Right atrium auricular region (tissue), 2 donors: ENCODE measurements around the gene SLC48A1. TPM values are rescaled to one million over a fixed set of nuclear protein-coding genes. Genes with fewer than 3 reads are reported as not detected.

ENCODE experiments used
- DNase-seq: peaks from one replicate; pipeline ENCODE4 v3.0.0-alpha.2; 2019; ENCODE audit warnings: low spot score
- H3K27ac ChIP-seq, 2 donors: fragments of 200-600 bp; sonication (generic); 1 replicate in 1 of 2; 2 replicates in 1 of 2; pipeline ENCODE4 v1.5.1; 2016 to 2019
- H3K27me3 ChIP-seq, 2 donors: fragments of 200-600 bp; sonication (generic); one replicate each; pipeline versions ENCODE4 v1.5.1 to v1.6.0; 2017 to 2019
- H3K36me3 ChIP-seq: fragments of 200-600 bp; sonication (generic); one replicate; pipeline ENCODE4 v1.5.1; 2016
- H3K4me1 ChIP-seq, 2 donors: fragments of 200-600 bp; sonication (generic); one replicate each; pipeline versions ENCODE4 v1.5.1 to v1.6.0; 2017 to 2019
- H3K4me3 ChIP-seq, 2 donors: fragments of 200-600 bp; sonication (generic); 1 replicate in 1 of 2; 2 replicates in 1 of 2; pipeline ENCODE4 v1.5.1; 2017 to 2019; ENCODE audit warnings: mild to moderate bottlenecking in 1 of 2, moderate library complexity in 1 of 2
- H3K9me3 ChIP-seq, 2 donors: fragments of 200-600 bp; sonication (generic); one replicate each; pipeline ENCODE4 v1.5.1; 2019
- total RNA-seq, 2 donors: library from RNA; depleted of rRNA; stranded (reverse); fragments of >200 nt; gene quantifications; one replicate each; pipeline ENCODE4 v1.1.0, GENCODE V29; 2016
- TF ChIP-seq, protein P1 (sequence below), 2 donors: fragments of 200-600 bp; sonication (generic); IDR thresholded peaks; one replicate each; pipeline ENCODE4 v1.5.1; 2019; ENCODE audit warnings: antibody characterized with exemption in 2 of 2

The SLC48A1 gene
- total RNA-seq, 2 donors from 2014 or later = 48.9 to 52.0 TPM

GRCh38 chr12:47794679-47795078 is 21.6 kb downstream of the SLC48A1 start:
- no peak overlapping the region for H3K27ac ChIP-seq
- peaks cover 92% of the 10 kb centered on the region for H3K36me3 ChIP-seq
- no peak overlapping the region for H3K4me3 ChIP-seq
- TF ChIP-seq, protein P1, sequence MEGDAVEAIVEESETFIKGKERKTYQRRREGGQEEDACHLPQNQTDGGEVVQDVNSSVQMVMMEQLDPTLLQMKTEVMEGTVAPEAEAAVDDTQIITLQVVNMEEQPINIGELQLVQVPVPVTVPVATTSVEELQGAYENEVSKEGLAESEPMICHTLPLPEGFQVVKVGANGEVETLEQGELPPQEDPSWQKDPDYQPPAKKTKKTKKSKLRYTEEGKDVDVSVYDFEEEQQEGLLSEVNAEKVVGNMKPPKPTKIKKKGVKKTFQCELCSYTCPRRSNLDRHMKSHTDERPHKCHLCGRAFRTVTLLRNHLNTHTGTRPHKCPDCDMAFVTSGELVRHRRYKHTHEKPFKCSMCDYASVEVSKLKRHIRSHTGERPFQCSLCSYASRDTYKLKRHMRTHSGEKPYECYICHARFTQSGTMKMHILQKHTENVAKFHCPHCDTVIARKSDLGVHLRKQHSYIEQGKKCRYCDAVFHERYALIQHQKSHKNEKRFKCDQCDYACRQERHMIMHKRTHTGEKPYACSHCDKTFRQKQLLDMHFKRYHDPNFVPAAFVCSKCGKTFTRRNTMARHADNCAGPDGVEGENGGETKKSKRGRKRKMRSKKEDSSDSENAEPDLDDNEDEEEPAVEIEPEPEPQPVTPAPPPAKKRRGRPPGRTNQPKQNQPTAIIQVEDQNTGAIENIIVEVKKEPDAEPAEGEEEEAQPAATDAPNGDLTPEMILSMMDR (IDR thresholded peaks at IDR 0.05) = no peak
- no peak for DNase-seq
- H3K4me1 ChIP-seq = peaks cover 0 to 17% of the 10 kb centered on the region in 2 donors
- no peaks in the 10 kb centered on the region for H3K9me3 ChIP-seq
- H3K27me3 ChIP-seq = no peaks in the 10 kb centered on the region

- H3K27me3 ChIP-seq = no peaks in the 10 kb centered on the region
- H3K9me3 ChIP-seq = no peaks in the 10 kb centered on the region
- peaks cover 86% of the 10 kb centered on the region for H3K36me3 ChIP-seq
- H3K4me3 ChIP-seq = no peak overlapping the region
- peaks cover 0 to 23% of the 10 kb centered on the region in 2 donors for H3K4me1 ChIP-seq
- DNase-seq = no peak
- no peak overlapping the region for H3K27ac ChIP-seq
- TF ChIP-seq, protein P1 (IDR thresholded peaks at IDR 0.05) = no peak
Observed at GRCh38 chr12:47795121-47795813, 22.2 kb downstream of the SLC48A1 start.

DNA sequence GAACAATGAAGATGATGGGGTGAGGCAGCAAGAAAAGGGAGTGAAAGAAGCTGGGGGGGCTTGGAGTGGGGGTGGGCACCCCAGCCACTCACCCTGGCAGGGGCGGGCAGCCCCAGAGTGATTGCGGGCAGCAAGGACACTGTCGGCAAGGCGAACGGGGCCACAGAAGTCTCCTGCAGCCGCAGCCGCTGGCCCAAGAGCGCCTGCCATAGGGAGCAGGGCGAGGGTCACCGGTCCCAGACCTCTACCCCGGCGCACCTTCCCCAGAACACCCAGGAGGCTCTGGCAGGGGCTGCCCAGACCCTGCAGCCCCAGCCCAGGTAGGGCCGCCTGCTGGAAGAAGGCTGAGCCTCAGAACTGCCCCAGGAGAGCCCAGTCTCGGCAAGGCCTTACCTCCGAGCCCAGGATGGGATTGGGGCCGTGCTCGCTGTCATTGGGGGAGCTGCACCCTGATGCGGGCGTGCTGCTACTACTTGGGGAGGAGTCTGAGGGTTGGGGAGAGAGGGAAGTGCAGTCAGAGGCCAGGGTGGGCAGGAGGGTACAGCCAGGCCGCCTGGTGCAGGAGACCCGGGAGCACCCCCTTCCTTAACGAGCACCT is 22.9 kb downstream of the SLC48A1 start:
- Histone ChIP-seq H3K9me3 (no peaks in the 10 kb centered on the region), H3K27ac (no peak overlapping the region), H3K4me1 (peaks cover 0 to 29% of the 10 kb centered on the region in 2 donors), H3K36me3 (peaks cover 80% of the 10 kb centered on the region), H3K27me3 (no peaks in the 10 kb centered on the region), H3K4me3 (no peak overlapping the region)
- TF ChIP-seq, protein P1 (IDR thresholded peaks at IDR 0.05) = no peak
- no peak for DNase-seq

- H3K27me3 ChIP-seq = no peaks in the 10 kb centered on the region
- H3K4me1 ChIP-seq = peaks cover 0 to 44% of the 10 kb centered on the region in 2 donors
- no peaks in the 10 kb centered on the region for H3K9me3 ChIP-seq
- TF ChIP-seq, protein P1 (IDR thresholded peaks at IDR 0.05) = peak in 1 of 2 donors; percentile 50
- no peak for DNase-seq
- H3K36me3 ChIP-seq = peaks cover 65% of the 10 kb centered on the region
- H3K27ac ChIP-seq = no peak overlapping the region
- no peak overlapping the region for H3K4me3 ChIP-seq
Observed at GRCh38 chr12:47797441-47797840, 24.4 kb downstream of the SLC48A1 start.

- Histone ChIP-seq H3K27ac (no peak overlapping the region), H3K4me1 (peaks cover 0 to 55% of the 10 kb centered on the region in 2 donors), H3K9me3 (no peaks in the 10 kb centered on the region), H3K36me3 (peaks cover 55% of the 10 kb centered on the region), H3K4me3 (no peak overlapping the region), H3K27me3 (no peaks in the 10 kb centered on the region)
- DNase-seq = no peak
- TF ChIP-seq, protein P1 (IDR thresholded peaks at IDR 0.05) = no peak
Observed at GRCh38 chr12:47798382-47798948, 25.4 kb downstream of the SLC48A1 start.
